ENCODE results near the gene TSHZ2.

- TF ChIP-seq, protein P1, sequence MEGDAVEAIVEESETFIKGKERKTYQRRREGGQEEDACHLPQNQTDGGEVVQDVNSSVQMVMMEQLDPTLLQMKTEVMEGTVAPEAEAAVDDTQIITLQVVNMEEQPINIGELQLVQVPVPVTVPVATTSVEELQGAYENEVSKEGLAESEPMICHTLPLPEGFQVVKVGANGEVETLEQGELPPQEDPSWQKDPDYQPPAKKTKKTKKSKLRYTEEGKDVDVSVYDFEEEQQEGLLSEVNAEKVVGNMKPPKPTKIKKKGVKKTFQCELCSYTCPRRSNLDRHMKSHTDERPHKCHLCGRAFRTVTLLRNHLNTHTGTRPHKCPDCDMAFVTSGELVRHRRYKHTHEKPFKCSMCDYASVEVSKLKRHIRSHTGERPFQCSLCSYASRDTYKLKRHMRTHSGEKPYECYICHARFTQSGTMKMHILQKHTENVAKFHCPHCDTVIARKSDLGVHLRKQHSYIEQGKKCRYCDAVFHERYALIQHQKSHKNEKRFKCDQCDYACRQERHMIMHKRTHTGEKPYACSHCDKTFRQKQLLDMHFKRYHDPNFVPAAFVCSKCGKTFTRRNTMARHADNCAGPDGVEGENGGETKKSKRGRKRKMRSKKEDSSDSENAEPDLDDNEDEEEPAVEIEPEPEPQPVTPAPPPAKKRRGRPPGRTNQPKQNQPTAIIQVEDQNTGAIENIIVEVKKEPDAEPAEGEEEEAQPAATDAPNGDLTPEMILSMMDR (IDR thresholded peaks at IDR 0.05): no peak
- TF ChIP-seq POLR2AphosphoS5 (IDR thresholded peaks at IDR 0.05): no peak
- no peak for TF ChIP-seq EP300 (IDR thresholded peaks at IDR 0.05; ENCODE audit: low read depth)
- TF ChIP-seq POLR2A (IDR thresholded peaks at IDR 0.05): no peak
These were observed 494.1 kb downstream of the TSHZ2 start for GRCh38 chr20:53466279-53466678.
